Activated CD4-positive, alpha-beta T cell treated with anti-CD3 and anti-CD28 coated beads for 48 hours (primary cell): Measurements from ENCODE around the gene LIMS2.

Experiments used
- DNase-seq: peaks from one replicate; pipeline ENCODE4 v3.0.0-alpha.2; 2020

Gene LIMS2

DNA sequence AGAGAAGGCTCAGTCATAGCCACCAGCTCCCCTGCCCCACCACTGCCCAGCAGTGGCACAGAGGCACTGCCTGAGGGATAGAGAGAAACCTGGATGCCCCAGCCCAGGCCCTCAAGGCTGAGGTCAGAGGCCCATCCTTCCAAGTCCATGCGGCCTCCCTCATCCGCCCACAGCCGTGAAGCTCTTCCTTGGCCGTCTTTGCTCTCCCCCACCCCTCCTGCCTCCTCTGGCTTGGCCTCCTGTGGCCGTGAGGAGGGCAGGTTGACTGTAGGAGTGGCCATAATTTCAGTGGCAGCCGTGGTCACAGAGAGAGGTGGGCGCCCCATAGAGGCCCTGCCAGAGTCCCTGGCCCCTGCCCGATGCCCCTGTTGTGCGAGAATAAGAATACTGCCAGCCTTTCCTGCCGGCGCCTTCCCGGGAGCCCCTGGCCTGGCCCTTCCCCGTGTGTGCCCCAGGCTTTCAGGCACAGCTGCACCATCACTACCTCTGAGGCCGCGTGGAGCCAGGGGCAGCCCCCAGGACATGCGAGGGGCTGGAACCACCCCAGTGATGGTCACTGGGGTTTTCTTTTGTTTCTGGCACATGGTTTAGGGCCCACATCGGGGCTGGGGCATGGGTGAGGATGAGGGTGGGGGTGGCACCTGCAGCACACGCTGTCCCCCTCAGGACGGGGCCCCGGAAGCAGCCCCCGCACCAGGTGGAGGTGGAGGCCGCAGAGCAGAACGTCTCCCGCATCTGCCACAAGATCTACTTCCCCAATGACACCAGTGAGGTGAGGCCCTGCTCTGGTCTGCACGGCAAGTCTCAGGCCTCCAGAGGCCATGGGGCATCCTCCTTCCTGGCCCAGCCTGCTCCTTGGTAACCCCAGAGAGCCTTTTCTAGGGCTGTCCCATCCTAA lies 42.5 kb downstream of the LIMS2 start:
- DNase-seq, result peak; percentile 28

DNA sequence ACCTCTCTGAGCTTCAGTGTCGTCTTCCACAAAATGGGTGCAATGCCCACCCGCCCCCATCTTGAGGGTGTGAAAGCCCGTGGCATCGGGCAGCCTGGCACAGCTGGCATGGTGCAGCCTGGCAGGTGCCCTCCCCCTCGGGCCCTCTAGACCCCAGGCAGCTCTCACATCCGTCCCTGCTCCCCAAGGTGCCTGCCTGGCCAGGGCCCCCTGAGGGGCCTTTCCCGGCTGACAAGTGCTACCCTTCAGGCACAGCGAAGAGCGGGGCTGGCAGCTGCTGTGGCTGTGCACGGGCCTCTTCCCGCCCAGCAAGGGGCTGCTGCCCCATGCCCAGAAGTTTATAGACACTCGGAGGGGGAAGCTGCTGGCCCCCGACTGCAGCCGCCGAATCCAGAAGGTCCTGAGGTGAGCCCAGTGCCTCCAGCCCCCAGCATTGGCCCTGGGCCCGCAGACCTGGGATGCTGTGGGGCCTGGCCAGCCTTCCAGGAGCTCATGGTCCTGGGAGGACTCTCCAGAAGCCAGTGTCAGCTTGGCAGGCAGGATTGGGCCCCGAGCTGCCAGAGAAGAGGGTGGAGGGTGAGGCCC lies 43.2 kb downstream of the LIMS2 start:
- no peak for DNase-seq

GRCh38 chr2:127631541-127631996 lies 43.8 kb downstream of the LIMS2 start:
- DNase-seq, result no peak

DNA sequence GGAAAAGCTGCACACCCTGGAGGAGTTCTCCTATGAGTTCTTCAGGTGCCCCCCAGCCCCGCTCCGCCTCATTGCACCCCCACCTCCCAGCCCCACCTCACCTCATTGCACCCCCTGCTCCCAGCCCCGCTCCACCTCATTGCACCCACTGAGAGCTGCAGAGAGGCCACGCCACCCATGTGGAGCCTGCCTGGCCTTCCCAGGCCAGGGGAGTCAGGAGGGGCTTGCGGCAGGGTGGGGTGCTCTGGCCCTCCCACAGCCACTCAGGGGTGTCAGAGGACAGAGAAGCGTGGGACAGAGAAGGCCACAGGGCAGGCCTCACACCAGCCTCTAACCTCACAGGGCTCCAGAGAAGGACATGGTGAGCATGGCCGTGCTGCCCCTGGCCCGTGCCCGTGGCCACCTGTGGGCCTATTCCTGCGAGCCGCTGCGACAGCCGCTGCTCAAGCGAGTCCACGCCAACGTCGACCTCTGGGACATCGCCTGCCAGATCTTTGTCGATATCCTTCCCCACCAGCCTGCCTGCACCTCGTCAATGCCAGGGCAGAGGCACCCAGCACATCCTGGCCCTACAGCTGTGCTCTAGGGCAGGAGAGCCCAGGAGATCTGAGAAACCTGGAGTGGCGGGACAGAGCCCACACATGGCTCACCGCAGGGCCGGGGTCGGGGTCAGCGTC lies 44.3 kb downstream of the LIMS2 start:
- DNase-seq, result no peak

DNA sequence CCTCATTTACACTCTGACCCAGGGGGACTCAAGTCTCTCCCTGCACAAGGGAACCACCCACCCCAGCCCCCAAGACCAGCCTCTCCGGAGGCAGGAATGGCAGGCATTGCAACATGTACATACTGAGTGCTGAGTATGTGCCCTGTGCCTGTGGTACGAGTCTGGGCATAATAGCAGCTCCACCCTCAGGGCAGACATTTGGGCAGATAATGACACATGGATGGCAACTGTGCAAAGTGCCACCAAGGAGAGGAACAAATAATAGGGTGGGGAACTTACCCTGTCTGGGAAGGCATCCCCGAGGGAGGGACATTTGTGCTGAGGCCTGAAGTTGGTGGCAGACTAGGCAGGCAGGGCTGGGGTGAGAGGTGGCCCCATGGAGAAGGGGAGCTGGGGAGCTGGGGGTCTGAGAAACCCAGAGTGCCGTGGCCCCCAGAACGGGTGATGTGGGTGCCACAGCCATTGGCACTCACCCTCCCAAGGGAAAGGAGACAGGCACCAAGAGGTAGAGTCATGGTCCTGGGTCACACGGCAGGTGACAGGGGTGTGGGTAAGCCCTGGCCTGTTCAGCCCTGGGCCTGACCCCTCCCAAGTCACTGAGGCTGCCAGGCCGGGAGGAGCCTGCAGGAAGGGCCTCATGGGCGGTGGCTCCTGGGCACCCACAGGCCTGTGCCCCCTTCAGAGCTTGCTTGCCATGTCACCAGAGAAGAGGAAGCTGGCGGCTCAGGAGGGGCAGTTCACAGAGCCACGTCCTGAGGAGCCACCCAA lies 45.0 kb downstream of the LIMS2 start:
- DNase-seq, result no peak

DNA sequence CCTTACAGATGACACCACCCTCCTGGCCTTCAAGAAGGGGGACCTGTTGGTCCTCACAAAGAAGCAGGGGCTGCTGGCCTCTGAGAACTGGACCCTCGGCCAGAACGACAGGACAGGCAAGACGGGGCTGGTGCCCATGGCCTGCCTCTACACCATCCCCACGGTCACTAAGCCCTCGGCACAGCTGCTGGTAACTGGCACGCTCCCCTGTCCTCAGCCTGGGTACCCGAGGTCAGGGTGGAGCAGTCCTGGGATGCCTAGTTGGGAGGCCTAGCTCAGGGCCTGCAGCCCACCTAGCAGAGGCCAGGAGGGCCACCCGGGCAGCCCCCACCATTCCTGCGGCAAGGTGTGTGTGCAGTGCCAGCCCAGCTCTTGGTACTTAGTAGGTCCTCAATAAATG lies 45.7 kb downstream of the LIMS2 start:
- no peak for DNase-seq

DNA sequence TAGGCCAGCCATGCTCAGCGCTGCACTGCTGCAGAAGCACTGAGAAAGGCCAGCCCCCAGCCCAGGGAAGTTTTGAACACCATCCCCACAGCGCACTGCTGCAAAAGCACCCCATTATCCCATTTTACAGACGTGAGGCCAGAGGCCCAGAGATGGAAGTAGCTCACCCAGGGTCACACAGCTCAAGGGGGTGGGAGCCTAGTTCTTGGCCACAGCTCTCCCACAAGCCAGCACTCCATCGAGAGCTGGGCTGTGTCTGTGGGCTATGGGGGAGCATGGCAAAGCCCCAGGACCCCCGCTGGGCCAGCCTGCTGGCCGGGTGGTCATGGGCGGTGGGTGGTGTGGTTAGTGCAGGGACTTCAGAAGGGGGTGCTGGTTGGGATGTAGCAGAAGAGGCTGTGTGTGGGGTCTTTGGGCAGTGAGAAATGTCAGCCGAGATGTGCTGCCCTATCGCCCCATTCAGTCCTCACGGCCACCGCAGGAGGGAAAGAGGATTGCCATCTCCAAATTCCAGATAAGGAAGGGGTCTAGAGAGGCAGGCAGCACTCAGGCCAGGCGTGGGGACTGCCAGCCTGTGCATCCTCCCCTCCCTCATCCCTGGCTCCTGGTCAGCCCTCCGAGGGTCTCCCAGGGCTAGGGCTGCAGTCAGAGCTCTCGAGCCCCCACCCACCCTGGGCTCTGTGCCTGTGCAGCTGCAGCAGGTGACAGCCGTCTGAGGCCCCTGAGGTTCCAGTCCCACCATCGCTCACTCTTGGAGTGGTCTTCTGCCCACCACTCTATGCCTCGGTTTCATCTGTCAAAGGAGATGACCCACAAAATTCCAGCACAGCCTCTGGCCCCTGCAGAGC lies 46.3 kb downstream of the LIMS2 start:
- no peak for DNase-seq

DNA sequence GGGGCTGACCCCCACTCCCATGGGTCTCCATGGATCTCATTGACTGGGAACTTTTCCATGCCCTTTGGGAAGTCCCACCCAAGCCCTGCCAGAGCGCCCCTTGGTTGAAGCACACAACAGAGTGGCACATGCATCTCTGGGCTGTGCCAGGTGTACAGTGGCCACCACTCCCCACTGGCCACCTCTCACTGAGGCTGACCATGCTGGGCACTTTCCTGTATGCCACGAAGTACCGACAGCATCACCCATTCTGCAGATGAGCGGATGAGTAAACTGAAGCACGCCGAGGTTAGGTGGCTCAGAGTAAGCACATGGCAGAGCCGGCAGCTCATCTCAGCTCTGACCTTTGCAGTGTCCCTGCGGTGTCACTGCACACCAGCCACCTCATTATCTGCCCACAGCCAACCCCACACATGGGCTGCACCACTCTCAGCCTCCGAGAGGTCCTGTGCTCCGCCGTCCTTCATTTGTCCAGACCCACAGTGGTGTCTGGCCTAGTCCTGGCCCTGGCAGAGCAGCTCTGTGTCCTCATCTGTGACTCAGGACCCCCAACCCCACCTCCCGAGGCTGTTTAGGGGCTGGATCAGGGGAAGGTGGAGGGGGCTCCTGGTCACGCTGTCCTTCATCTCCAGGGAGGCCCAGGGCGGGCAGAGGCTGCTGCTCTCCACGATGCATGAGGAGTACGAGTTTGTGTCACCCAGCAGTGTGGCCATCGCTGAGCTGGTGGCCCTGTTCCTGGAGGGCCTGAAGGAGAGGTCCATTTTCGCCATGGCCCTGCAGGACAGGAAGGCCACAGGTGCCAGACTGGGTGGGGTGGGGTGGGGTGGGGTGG lies 47.4 kb downstream of the LIMS2 start:
- DNase-seq, result no peak

- DNase-seq, result no peak
Observed at GRCh38 chr2:127626917-127627739, 48.2 kb downstream of the LIMS2 start.

DNA sequence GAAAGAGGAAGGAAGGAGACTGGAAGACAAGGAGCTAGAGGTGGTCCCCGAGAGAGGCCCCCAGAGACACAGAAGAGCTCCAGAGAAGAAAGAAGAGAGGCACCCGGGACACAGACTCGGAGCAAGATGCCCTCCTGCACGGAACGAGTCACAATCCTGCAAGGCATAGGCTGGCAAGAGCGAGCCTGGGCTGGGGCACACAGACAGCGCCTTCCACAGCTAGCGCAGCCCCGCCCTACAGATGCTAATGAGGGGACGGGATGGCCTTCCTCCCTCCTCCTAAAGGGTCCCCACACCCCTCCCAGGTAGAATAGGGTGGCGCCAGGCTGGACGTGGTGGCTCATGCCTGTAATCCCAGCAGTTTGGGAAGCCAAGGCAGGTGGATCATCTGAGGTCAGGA lies 49.2 kb downstream of the LIMS2 start:
- DNase-seq, result no peak

DNA sequence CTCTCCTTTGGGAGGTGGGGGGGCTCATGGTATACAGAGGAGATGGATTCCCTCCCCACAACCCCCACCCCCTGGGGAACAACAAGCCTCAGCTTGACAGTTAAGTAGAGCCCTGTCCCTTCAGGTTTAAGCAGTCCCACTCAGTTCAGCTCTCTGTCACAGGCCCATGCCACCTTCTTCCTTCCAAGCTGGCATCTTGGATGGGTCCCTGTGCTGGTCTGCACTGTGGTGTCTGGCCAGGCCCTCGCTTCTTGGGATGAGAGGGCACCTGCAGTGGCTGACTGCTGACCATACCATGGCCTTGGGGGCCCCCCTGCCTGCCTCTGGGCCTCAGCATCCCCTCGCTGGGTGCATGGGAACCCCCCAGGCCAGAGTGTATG lies 49.8 kb downstream of the LIMS2 start:
- DNase-seq, result no peak

DNA sequence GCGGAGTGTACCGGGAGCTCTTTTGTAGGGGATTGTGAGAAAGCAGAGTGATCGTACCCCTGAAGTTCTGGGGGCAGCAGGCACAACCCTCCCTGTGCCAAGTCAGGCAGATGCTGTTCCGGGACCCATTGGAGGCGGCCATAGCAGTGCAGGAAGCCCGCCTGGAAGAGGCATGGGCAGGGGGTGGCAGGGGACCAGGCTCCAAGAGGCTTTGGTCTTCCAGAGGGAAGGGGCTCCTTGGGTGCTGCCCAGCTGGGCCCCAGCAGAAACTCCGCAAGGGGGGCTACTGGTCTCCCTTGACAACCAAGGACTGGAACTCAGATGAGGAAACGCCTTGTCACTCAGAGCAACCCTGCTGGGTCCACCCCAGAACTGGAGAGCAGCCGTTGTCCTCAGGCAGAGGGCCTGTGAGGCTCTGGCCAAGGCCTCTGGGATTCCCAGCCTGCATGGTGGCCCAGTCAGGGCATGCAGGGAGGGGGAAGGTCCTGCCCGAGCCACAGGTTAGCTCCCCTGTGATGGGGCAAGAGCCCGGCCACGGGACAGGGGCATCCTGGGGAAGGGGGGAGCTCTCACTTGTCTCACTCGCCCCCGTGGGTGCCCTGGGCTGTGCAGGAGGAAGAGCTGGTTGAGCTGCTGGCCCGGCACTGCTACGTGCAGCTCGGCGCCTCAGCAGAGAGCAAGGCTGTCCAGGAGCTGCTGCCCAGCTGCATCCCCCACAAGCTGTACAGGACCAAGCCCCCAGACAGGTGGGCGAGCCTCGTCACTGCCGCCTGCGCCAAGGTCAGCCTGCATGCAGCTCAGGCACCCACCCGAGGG lies 50.4 kb downstream of the LIMS2 start:
- DNase-seq, result no peak

DNA sequence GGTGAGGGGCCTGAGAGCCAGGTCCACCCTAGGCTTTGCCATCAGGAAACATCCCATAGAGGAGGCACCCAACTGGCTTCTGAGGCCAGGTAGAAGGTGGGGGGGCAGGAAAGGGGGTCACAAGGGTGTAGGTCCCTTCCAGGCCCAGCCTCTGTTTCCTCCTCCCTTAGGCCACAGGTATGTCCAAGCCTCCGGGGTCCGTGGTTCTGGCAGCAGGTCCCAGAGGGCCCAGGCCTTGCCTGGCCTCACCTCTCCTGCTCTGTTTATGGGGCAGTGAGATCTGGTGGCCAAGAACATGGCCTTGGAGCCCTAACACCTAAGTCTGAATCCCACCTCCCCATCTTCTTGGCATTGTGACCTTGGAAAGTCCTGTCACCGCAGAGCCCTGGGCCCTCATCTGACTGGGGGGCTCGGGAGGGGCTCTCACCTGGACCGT lies 51.0 kb downstream of the LIMS2 start:
- DNase-seq, result no peak

DNA sequence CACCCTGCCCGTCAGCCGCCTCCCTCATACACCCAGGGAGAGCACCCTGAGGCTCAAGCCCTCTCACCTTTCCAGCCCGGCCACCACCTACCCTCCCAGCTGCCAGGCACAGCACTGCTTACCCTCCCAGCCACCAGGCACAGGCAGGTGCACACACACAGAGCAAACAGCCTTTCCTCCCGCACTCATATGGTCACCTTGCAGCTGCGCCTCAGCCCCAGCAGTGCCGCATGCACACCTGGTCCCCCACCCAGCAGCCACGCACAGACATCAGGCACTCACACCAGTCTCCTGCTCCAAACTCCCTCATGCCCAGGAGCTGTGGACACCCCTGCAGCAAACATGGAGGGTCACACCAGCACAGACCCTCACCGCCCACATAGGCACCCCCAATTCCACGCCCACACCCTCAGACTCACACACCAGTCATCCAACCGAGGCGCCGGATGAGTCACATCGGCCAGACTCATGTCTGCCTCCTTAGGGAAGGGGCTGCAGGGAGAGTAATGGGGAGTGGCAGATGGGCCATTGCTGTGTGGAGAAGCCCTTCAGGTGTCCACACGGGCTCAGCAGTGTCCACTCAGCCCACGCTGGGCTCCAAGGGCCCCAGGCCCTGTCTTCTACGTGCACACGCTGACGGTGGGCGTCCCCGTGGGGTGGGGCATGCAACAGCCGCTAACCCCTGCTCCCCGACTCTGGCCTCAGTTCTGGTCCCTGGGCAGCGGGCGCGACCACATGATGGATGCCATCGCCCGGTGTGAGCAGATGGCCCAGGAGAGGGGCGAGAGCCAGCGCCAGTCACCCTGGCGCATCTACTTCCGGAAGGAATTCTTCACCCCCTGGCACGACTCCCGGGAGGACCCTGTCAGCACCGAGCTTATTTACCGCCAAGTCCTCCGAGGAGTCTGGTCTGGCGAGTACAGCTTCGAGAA lies 51.7 kb downstream of the LIMS2 start:
- no peak for DNase-seq

DNA sequence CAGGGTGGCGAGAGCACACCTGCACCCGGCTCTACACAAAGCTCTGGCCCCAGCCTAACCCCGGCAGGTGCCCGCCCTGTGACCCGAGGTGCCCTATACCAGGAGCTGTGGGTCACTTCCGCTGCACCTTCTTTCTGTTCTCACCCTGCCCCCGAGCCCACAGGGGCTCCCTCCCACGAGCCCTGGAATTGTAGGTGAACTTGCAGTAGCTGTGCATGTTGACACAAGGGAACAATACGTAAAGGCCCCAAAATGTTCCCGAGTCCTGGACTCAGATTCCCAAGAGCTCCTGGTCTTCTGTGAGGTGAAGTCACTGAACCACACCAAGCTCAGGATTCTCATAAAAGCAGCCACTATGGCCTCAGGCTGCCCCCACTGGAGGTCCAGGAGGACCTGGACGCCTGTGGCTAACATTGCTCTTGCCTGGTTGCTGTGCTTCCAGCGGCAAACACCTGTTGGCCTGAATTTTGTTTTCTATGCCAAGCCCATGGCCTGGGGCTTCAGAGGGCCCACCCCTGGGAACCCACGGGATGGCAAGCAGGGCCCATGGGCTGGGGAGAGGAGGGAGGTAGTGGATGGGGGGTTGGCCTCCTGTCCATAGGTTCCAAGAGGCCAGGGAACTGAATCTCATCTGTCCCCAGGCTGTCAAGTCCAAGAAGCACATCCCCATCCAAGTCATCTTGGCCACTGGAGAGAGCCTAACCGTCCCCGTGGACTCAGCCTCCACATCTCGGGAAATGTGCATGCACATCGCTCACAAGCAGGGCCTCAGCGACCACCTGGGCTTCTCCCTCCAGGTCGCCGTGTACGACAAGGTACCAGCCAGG lies 52.6 kb downstream of the LIMS2 start:
- DNase-seq, result no peak

- no peak for DNase-seq
Observed at GRCh38 chr2:127621981-127622431, 53.3 kb downstream of the LIMS2 start.

GRCh38 chr2:127620866-127621265 lies 54.5 kb downstream of the LIMS2 start:
- no peak for DNase-seq
